Measurements from ENCODE around the gene PPP1R10.
A peak's percentile ranks its signal among the peaks of the same experiment; 100 is the strongest.
"Not testable (repeated sequence)": the region's sequence is repeated elsewhere in the genome, so short reads cannot be mapped to it uniquely, and the experiment has no call there.

PPP1R10 gene

DNA sequence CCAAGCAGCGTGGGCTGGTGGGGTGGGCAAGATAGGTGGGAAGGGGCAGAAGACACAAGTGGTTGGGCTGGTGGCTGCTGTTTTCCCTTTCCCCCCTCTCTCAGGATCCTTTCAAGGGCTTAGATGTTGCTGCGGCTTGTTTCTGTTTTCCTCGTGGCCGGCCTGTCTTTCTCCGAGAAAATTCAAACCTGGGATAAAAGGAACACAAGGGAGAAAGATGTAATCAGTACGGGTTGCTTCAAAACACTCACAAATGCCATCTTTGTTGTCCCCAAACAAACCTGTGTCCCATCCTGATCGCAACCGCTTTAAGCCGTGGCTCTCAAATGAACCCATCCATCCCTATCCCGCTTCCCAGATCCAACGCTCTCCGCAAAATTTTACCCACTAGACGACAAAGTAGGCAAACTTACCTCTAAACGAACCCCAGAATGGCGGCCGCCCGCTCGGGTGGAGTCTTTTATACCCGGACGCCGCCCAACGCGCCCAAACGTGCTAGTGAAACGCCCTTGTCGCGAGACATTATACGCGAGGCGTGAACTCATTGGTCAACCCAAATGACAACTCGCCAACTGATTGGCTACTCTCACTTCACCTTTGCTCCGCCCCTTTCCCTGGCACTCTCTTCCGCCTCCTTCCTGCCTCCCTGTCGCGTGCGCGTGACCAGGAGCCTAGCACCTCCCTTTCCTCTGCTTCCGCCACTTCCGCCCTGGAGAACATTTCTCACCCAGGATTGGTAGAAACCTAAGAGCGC is at the start of gene PPP1R10:
Gene PPP1R10 (minus strand): TSS at position 433 of the 754 bp plus-strand sequence. CDS start 7,299 bp downstream, outside the sequence.
- peak; percentile 100 for DNase-seq

GRCh38 chr6:30666300-30666699 is 49.3 kb upstream of the PPP1R10 start:
- DNase-seq, result not testable (repeated sequence)

DNA sequence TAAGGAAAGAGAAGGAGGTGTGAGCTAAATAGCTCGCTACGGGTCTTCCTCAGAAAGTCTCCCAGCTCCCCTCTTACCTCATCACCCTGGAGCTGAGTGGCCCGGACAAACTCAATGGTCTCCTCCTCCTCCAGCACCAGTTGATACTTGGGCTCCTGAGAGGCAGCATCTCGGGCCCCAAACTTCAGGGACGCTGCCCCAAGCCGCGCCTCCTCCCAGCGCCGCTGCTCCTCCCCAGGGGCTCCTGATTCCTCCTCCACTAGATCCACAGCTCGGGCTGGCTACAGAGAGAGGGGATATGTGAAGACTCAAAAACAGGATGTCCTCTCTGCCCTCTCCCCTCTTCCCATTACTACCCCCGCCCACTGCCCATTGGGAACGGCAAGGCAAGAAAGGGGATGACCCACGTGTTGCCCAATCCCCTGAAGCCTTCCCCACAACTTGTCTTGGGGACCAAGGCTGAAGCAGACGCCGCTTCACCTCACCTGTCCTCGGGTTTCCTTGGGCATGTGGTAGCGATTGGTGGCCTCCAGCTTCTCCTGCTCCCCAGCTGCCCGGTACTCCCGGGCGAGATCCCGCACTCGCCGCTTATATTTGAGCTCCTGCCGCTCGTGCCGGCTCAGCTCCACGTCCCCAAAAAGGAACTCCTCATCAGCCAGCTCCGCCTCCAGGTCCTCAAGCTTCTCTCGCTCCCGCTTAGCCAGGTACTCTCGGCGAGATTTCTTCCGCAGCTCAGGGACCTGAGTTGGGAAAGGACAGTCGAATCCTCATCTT is 48.1 kb upstream of the PPP1R10 start:
- DNase-seq, result no peak

GRCh38 chr6:30657922-30658321 is 40.9 kb upstream of the PPP1R10 start:
- not testable (repeated sequence) for DNase-seq

DNA sequence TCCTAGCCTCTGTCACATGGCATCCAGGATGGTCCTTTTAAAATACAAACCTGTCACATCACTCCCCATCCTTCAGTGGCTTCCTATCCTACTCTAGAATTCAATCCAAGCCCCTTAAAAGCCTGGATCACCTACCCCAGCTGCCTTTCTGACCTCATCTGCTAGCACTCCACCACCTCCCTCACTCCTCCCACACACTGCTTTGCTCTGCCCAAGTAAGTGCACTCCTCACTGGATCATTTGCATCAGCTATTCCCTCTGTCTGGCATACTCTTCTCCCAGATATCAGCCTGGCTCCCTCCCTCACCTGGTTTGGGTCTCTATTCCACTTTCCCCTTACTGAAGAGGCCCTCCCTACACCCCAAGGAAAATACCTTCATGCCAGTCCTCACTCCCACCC is 40.4 kb upstream of the PPP1R10 start:
- no peak for DNase-seq

DNA sequence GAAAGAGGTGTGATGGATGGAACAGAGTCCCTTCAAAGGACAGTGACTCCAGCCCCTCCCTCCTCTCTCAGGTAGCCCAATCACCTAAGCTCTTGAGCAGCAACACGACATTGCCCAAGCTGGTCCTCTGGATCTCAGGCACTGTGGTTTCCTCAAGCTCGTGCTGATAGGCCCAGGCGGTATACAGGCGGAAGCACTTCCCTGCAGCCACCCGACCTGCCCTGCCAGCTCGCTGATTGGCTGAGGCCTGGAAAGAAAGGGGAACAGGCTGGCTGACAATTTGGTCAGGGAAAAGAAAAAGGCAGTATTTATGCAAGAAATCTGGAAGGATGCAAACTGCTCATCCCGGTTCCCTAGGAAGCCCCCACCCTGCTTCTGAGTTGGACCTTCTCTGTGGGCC is 39.5 kb upstream of the PPP1R10 start:
- peak; percentile 51 for DNase-seq

GRCh38 chr6:30655743-30656094 is 38.7 kb upstream of the PPP1R10 start:
- DNase-seq, result no peak

- no peak for DNase-seq
Observed at GRCh38 chr6:30654798-30655742, 38.0 kb upstream of the PPP1R10 start.

GRCh38 chr6:30651143-30651542 is 34.1 kb upstream of the PPP1R10 start:
- no peak for DNase-seq

DNA sequence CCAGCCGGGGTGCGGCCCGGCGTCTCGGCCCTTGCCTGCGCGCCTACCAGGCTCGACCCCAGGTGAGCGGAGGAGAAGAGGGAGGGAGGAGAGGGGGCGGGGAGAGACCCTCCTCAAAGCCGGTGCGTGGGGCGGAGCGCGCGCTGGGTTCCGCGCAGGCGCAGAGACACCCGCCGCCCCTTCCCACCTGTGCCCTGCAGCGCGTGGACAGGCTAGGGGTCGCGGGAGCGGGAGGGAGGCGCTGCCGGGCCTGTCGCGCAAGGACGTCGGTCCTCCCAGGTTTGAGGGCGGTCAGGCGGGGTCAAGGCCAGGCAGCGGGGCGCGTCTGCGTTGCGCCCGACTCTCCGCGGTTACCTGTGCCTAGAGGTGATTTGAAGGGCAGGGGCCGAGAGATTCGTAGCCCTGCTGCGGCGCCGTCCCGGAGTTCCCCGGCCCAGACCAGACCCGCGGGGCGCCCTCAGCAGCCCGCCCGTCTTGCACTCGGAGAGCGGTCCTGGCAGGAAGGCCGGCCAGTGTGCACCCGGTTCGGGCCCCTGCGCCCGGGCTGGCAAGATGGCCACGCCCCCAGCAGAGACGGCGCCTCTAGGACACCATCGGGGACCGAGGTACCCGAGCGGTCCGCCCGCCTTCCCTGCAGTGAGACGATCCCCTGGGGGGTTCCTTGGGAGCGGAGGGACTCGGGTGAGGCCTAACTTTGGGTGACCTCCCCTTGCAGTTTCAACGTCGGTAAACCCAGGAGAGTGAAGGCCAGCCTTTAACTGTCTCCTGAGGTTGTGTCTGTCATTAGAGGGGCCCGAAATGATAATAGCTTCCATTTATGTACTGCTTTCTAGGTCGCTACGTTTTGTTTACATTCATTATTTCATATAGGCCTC is 30.4 kb upstream of the PPP1R10 start:
- peak; percentile 74 for DNase-seq

- DNase-seq, result peak; percentile 97
Observed at GRCh38 chr6:30646450-30647241, 29.6 kb upstream of the PPP1R10 start, which contains the start of gene C6orf136. TSS of gene C6orf136 (plus strand) at chr6:30647133. CDS start at chr6:30647232, 99 bp downstream.

DNA sequence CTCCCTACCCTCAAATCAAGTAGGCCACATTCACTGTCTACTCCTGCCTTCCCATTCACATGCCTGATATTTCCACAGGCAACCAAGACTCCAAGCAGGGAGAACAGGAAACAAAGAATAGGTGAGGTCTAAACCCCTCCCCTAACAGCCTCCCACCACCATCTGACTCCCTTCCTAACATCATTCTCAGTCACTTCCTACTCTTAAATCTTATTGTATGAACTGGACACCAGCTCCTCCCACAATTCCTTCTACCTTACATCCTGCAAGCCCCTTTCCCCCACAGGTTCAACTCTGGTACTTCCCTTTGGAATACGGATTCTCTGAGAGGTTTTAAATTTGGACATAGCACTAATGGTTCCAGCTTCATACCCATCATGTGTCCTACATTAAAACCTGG is 28.9 kb upstream of the PPP1R10 start:
- no peak for DNase-seq

- no peak for DNase-seq
Observed at GRCh38 chr6:30644769-30645168, 27.7 kb upstream of the PPP1R10 start.

- no peak for DNase-seq
Observed at GRCh38 chr6:30643656-30644055, 26.6 kb upstream of the PPP1R10 start.

DNA sequence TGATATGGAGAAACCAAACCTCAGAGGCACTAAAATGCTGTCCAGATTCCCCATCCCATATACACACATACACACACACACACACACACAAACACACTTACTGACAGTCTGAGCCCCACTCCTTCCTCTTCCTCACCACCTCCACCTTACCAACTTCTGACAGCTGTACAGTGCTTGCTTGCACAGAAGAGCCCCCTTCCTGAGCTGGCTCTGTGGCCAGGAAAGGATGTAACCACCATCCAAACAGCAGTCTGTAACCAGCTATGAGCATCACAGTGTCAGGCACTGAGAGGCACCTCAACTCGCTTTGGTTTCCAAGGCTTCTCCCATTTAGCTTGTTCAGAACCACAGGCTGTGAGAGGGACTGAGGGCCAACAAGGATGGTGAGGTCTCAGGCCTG is 24.0 kb upstream of the PPP1R10 start:
- no peak for DNase-seq

GRCh38 chr6:30640481-30640880 is 23.4 kb upstream of the PPP1R10 start:
- no peak for DNase-seq

- no peak for DNase-seq
Observed at GRCh38 chr6:30635834-30636233, 18.8 kb upstream of the PPP1R10 start.

GRCh38 chr6:30626484-30627366 is 9.7 kb upstream of the PPP1R10 start, which contains the start of gene ATAT1:
TSS of gene ATAT1 (plus strand) at chr6:30626874.
- DNase-seq, result peak; percentile 88

DNA sequence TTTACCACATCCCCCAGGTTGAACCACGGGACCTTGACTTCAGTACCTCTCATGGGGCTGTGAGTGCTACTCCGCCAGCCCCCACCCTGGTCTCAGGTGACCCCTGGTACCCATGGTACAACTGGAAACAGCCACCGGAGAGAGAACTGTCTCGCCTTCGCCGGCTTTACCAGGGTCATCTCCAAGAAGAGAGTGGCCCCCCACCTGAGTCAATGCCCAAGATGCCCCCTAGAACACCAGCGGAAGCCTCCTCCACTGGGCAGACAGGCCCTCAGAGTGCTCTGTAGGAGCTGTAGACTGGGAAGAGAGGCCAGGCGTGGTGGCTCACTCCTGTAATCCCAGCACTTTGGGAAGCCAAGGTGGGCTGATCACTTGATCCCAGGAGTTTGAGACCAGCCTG is 8.5 kb upstream of the PPP1R10 start:
- no peak for DNase-seq

GRCh38 chr6:30619561-30619960 is 2.5 kb upstream of the PPP1R10 start:
- no peak for DNase-seq

Data from CD4-positive, alpha-beta T cell treated with Interferon gamma for 1 hour (primary cell).